Glutamatergic neuron (in vitro differentiated cells): Measurements from ENCODE around the gene DUS4L. TPM values are rescaled to one million over a fixed set of nuclear protein-coding genes. Genes with fewer than 3 reads are reported as not detected.
A peak's percentile ranks its signal among the peaks of the same experiment; 100 is the strongest.

ENCODE experiments used
- DNase-seq: peaks from one replicate; pipeline ENCODE4 v3.0.0; 2022
- H3K27ac Mint-ChIP-seq: one replicate; pipeline ENCODE4 v1.8.0; 2020; ENCODE audit warnings: mild to moderate bottlenecking, mixed read lengths, inconsistent platforms; ENCODE audit not compliant: unreplicated experiment
- H3K27me3 Mint-ChIP-seq: one replicate; pipeline ENCODE4 v1.8.0; 2020; ENCODE audit warnings: mild to moderate bottlenecking, moderate library complexity, mixed read lengths, inconsistent platforms; ENCODE audit not compliant: unreplicated experiment
- H3K36me3 Mint-ChIP-seq: one replicate; pipeline ENCODE4 v1.8.0; 2020; ENCODE audit warnings: mild to moderate bottlenecking, mixed read lengths, inconsistent platforms; ENCODE audit not compliant: unreplicated experiment
- H3K4me1 Mint-ChIP-seq: one replicate; pipeline ENCODE4 v1.8.0; 2020; ENCODE audit warnings: mild to moderate bottlenecking, low read depth, mixed read lengths, inconsistent platforms; ENCODE audit not compliant: unreplicated experiment
- H3K4me3 Mint-ChIP-seq: one replicate; pipeline ENCODE4 v1.8.0; 2020; ENCODE audit warnings: mild to moderate bottlenecking, mixed read lengths, inconsistent platforms; ENCODE audit not compliant: unreplicated experiment
- H3K9me3 Mint-ChIP-seq: one replicate; pipeline ENCODE4 v1.8.0; 2020; ENCODE audit warnings: mild to moderate bottlenecking, moderate library complexity, mixed read lengths, inconsistent platforms; ENCODE audit not compliant: unreplicated experiment
- total RNA-seq: library from RNA; stranded (reverse); fragmentation: NEBNext Ultra II Directional; extraction: Animal tissue kit (Norgen Biotek cat#: 25700); gene quantifications from one replicate; pipeline ENCODE4 v1.2.1, GENCODE V29; 2021; ENCODE audit not compliant: unreplicated experiment
- TF ChIP-seq, protein P1 (sequence below): fragments of 200-600 bp; sonication (generic); IDR thresholded peaks from one replicate; pipeline ENCODE4 v1.5.0; 2021; ENCODE audit not compliant: partially characterized antibody, unreplicated experiment

The DUS4L gene
- total RNA-seq, 1 donor from 2014 or later = 11.5 TPM

DNA sequence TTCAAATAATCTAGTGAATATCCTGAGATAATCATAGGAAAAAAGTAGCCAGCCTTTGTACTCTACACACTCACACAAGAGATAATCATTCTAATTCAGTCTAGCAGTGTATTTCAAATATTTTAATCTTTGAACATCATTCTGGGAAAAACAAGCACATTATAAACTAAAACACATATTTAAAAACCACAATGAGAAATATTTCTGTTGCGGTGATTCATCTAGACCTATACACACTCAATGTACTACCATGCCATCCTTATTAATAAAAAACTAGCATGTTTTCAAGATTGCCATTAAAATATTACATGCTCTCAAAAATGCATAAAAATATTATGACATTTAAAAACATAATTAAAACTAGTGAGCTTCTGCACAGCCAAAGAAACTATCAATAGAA is 11.8 kb upstream of the DUS4L start:
- H3K27ac Mint-ChIP-seq = no peak overlapping the region
- peaks cover 3% of the 10 kb centered on the region for H3K36me3 Mint-ChIP-seq
- no peaks in the 10 kb centered on the region for H3K4me1 Mint-ChIP-seq
- no peak overlapping the region for H3K4me3 Mint-ChIP-seq
- TF ChIP-seq, protein P1, sequence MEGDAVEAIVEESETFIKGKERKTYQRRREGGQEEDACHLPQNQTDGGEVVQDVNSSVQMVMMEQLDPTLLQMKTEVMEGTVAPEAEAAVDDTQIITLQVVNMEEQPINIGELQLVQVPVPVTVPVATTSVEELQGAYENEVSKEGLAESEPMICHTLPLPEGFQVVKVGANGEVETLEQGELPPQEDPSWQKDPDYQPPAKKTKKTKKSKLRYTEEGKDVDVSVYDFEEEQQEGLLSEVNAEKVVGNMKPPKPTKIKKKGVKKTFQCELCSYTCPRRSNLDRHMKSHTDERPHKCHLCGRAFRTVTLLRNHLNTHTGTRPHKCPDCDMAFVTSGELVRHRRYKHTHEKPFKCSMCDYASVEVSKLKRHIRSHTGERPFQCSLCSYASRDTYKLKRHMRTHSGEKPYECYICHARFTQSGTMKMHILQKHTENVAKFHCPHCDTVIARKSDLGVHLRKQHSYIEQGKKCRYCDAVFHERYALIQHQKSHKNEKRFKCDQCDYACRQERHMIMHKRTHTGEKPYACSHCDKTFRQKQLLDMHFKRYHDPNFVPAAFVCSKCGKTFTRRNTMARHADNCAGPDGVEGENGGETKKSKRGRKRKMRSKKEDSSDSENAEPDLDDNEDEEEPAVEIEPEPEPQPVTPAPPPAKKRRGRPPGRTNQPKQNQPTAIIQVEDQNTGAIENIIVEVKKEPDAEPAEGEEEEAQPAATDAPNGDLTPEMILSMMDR = no peak
- no peaks in the 10 kb centered on the region for H3K27me3 Mint-ChIP-seq
- no peaks in the 10 kb centered on the region for H3K9me3 Mint-ChIP-seq
- no peak for DNase-seq

DNA sequence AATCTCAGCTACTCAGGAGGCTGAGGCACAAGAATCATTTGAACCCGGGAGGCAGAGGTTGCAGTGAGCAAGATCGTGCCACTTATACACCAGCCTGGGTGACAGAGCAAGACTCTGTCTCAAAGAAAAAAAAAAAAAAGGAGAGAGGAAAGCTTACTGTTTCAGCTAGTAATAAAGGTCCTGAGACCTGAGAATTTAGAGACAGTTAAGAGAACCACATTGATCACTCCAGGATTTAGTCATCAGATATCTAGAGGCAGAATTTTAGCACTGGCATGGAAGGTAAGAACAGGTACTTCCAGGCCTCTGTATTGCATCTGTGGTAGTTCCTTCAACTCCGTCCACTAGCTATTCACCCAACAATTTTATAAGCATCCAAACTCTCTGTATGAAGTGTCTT is 7.9 kb upstream of the DUS4L start:
- TF ChIP-seq, protein P1 = no peak
- no peak overlapping the region for H3K27ac Mint-ChIP-seq
- no peak for DNase-seq
- H3K4me1 Mint-ChIP-seq = no peaks in the 10 kb centered on the region
- no peaks in the 10 kb centered on the region for H3K9me3 Mint-ChIP-seq
- H3K27me3 Mint-ChIP-seq = no peaks in the 10 kb centered on the region
- no peaks in the 10 kb centered on the region for H3K36me3 Mint-ChIP-seq
- no peak overlapping the region for H3K4me3 Mint-ChIP-seq

DNA sequence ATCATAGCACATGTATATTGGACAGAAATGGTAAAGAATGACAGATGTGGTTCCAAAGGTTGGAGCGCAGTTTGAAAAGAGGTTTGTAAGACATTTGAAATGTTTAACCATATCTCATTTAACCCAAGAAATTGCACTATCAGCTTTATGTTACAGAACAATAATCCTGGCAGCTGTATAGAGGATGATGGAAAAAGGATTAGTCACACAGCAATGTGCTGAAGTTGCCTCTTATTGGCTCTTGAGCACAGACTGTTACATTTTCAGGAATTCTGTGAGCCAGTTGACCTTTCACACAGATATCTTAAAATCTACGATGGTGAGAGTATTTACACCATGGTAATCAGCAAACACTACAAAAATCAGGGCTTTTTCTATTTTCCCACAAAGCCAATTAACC is 3.9 kb upstream of the DUS4L start:
- TF ChIP-seq, protein P1 = no peak
- no peak overlapping the region for H3K4me3 Mint-ChIP-seq
- H3K9me3 Mint-ChIP-seq = peaks cover 2% of the 10 kb centered on the region
- no peak overlapping the region for H3K27ac Mint-ChIP-seq
- H3K36me3 Mint-ChIP-seq = no peaks in the 10 kb centered on the region
- H3K4me1 Mint-ChIP-seq = peaks cover 4% of the 10 kb centered on the region
- peaks cover 3% of the 10 kb centered on the region for H3K27me3 Mint-ChIP-seq
- DNase-seq = no peak

DNA sequence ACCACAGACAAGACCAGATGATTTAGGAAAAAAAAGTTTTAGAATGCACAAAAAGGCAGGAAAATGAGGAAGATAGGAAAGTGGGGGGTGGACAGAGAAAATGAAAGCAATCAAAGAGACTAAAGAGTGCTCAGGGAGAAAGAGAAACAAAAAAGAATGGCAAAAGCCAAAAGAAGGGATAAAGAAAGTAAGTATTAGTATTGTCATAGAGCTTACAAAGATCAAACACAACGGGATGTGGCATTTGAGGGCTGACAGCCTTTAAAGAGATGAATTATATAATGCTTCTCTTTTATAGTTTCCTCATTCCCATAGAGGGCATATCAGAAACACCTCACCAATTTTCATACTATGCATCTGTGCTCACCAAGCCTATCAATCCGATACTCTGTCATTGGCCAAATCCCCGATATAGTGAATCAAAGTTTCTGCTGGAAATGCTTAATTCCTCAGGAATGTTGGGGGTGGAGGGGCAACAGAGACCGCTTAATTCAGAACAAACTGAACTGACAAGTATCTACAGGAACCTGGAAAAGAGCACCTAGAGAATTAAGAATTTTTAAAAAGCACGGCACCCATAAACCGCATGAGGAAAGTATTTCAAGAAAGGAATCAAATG is 2.8 kb upstream of the DUS4L start:
- peaks cover 3% of the 10 kb centered on the region for H3K27me3 Mint-ChIP-seq
- no peak overlapping the region for H3K4me3 Mint-ChIP-seq
- no peak for DNase-seq
- no peak overlapping the region for H3K27ac Mint-ChIP-seq
- peaks cover 2% of the 10 kb centered on the region for H3K9me3 Mint-ChIP-seq
- peaks cover 4% of the 10 kb centered on the region for H3K4me1 Mint-ChIP-seq
- H3K36me3 Mint-ChIP-seq = no peaks in the 10 kb centered on the region
- TF ChIP-seq, protein P1 = no peak

DNA sequence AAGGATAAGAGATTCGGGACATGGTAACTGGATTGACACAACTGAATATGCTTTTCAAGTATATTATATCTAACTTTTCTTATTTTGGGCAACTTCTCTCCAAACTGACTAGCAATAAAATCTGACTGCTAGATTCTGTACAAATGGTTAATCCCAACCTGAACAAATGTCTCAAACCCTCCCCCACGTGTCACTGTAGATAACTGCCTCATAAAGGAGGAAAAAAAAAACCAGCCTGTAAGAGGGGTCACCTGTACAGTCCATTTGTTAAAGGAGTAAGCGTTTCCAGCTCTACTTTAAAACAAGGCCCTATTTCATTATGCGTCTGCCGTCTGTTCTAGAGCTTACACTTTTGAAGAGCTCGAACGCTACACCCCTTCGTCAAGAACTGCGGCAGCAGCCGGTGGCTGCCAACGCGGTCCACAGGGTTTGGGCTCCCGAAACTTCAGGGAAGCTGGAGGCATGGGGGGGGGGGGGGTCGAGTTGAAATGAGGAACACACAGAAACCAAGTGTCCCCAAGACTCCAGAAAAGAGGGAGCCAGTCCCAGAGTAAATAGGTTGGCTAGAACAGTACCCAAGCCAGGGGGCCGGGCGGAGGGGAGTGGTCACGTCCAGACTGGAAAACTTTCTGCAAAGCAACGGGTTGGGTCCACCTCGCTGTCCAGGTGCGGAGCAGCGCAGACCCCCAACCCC is 543 bp upstream of the DUS4L start:
- Mint-ChIP-seq H3K9me3 (peaks cover 2% of the 10 kb centered on the region), H3K4me3 (peak overlapping the region; percentile 89), H3K36me3 (no peaks in the 10 kb centered on the region), H3K4me1 (peaks cover 4% of the 10 kb centered on the region), H3K27ac (peak overlapping the region; percentile 41), H3K27me3 (peaks cover 3% of the 10 kb centered on the region)
- TF ChIP-seq, protein P1 = no peak
- no peak for DNase-seq
